Chondrocyte (in vitro differentiated cells): ENCODE measurements around the gene EHMT1. TPM values are rescaled to one million over a fixed set of nuclear protein-coding genes. Genes with fewer than 3 reads are reported as not detected.
A peak's percentile ranks its signal among the peaks of the same experiment; 100 is the strongest.

Experiments
- DNase-seq: peaks from one replicate; pipeline ENCODE4 v3.0.0; 2021; ENCODE audit warnings: mixed read lengths, low spot score
- H3K27ac Mint-ChIP-seq: one replicate; pipeline ENCODE4 v1.8.0; 2021; ENCODE audit warnings: mild to moderate bottlenecking, moderate library complexity, mixed read lengths; ENCODE audit not compliant: unreplicated experiment
- H3K27me3 Mint-ChIP-seq: 2 replicates; pipeline ENCODE4 v1.8.0; 2021; ENCODE audit warnings: low read depth, mixed read lengths
- H3K36me3 Mint-ChIP-seq: 2 replicates; pipeline ENCODE4 v1.8.0; 2021; ENCODE audit warnings: low read depth, mixed read lengths
- H3K4me1 Mint-ChIP-seq: 2 replicates; pipeline ENCODE4 v1.8.0; 2021; ENCODE audit warnings: low read depth, mild to moderate bottlenecking, mixed read lengths
- H3K4me3 Mint-ChIP-seq: one replicate; pipeline ENCODE4 v1.8.0; 2021; ENCODE audit warnings: mild to moderate bottlenecking, moderate library complexity, mixed read lengths; ENCODE audit not compliant: unreplicated experiment
- H3K9me3 Mint-ChIP-seq: 2 replicates; pipeline ENCODE4 v1.8.0; 2021; ENCODE audit warnings: low read depth, mixed read lengths
- CTCF ChIP-seq: fragments of 200-600 bp; sonication (generic); IDR thresholded peaks from 2 replicates; pipeline ENCODE4 v1.5.0; 2021; ENCODE audit warnings: antibody characterized with exemption, mild to moderate bottlenecking, moderate library complexity
- total RNA-seq: library from RNA; stranded (reverse); gene quantifications from 3 replicates; pipeline ENCODE4 v1.2.1, GENCODE V29; 2021

Gene EHMT1
- total RNA-seq, 1 donor from 2014 or later = 61.0 TPM

DNA sequence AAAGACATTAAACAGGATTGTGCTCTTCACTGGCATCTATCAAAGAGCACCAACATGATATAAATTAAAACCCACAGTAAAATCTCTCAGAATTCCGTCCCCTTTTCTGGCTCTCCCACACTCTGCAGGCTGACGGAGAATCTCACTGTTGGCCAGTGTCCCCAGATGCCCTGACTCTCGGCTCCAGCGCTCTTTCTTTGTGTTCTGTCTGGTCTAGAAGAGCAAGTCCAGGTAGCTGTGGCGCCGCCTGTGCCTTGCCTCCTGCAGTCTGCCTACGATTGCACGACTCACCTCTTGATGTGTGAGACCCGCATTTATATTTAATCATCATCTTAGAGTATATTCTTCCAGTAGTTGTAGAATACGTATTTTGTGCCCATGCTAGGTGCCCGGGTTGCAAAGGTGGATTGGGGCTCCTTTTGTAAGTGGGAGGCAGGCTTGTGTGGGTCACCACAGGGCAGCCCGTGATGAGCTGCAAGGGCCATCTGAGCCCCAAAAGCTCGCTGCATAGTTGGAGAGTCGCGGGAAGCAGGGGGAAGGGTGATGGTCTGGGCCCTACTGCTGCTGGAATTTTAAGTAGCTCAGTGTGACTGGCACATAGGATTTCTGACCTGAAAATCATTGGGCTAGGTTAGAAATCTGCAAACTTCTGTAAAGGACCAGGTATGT is 55.6 kb downstream of the EHMT1 start:
- H3K4me3 Mint-ChIP-seq = no peak overlapping the region
- peaks cover 37% of the 10 kb centered on the region for H3K4me1 Mint-ChIP-seq

DNA sequence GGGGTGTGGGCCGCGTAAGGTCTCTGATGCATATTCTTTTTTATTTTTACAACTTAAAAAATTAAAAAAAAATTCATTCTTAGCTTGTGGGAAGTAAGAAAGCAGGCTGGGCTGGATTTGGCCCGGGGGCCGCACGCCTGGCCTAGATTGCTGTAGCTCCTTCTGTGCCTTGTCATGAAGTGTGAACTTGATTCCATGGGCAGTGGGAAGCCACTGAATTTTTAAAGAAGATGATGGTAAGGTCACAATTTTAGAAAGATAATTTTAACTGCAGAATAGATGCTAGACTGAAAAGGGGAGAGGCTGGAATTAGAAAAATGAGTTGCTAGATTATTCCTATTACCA is 56.1 kb downstream of the EHMT1 start:
- Mint-ChIP-seq H3K4me1 (peaks cover 42% of the 10 kb centered on the region), H3K9me3 (no peaks in the 10 kb centered on the region), H3K27ac (peak overlapping the region; percentile 32), H3K27me3 (no peaks in the 10 kb centered on the region), H3K4me3 (no peak overlapping the region), H3K36me3 (peaks cover 4% of the 10 kb centered on the region)
- no peak for TF ChIP-seq CTCF
- peak; percentile 30 for DNase-seq

More for the DNA sequence above, 55.6 kb downstream of the EHMT1 start:
- Mint-ChIP-seq H3K27ac (no peak overlapping the region), H3K27me3 (no peaks in the 10 kb centered on the region), H3K9me3 (no peaks in the 10 kb centered on the region), H3K36me3 (peaks cover 4% of the 10 kb centered on the region)
- DNase-seq = peak; percentile 41
- no peak for TF ChIP-seq CTCF

- H3K36me3 Mint-ChIP-seq = peaks cover 1% of the 10 kb centered on the region
- no peak for TF ChIP-seq CTCF
- no peak overlapping the region for H3K27ac Mint-ChIP-seq
- peaks cover 47% of the 10 kb centered on the region for H3K4me1 Mint-ChIP-seq
- H3K9me3 Mint-ChIP-seq = no peaks in the 10 kb centered on the region
- H3K4me3 Mint-ChIP-seq = no peak overlapping the region
- peak; percentile 20 for DNase-seq
- H3K27me3 Mint-ChIP-seq = no peaks in the 10 kb centered on the region
These were observed 58.2 kb downstream of the EHMT1 start for GRCh38 chr9:137676998-137677397.

DNA sequence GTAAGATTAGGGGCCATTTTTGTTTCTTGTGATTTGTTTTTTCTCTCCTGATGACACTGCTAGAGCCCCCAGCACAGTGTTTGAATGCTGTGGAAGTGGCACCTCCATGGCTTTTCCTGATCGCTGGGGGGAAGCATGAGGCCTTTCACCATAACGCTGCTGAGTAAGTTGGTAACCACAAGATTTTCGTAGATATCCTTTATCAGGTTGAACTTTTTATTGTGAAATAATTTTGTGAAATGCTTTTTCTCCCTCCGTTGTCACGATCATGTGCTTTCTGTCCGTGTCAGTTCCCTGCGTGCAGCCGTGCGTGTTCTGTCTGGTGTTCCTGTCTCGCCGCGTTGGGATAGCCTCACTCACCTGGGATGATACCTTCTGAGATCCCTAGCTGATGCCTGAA is 59.4 kb downstream of the EHMT1 start:
- no peak overlapping the region for H3K27ac Mint-ChIP-seq
- no peak overlapping the region for H3K4me3 Mint-ChIP-seq
- H3K4me1 Mint-ChIP-seq = peaks cover 43% of the 10 kb centered on the region
- DNase-seq = peak; percentile 20
- no peak for TF ChIP-seq CTCF
- H3K9me3 Mint-ChIP-seq = no peaks in the 10 kb centered on the region
- H3K27me3 Mint-ChIP-seq = no peaks in the 10 kb centered on the region
- peaks cover 1% of the 10 kb centered on the region for H3K36me3 Mint-ChIP-seq

DNA sequence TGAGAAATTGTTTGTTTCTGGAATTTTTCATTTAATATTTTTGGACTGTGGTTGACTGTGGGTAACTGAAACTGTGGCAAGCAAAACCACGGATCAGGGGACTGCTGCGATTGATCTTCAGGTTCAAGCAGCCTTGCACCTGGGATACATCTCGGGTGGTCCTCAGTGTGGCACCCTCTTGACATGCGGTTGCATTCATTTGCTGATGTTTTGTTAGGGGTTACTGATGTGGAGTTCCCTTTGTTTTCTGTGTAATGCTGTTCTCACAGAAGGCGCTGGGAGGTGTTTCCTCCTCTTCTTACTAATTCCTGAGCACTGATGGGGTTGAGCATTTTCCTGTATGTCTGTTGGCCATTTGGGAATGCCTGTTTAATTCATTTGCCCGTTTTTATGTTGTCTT is 60.4 kb downstream of the EHMT1 start:
- Mint-ChIP-seq H3K27me3 (no peaks in the 10 kb centered on the region), H3K4me3 (no peak overlapping the region), H3K27ac (no peak overlapping the region), H3K4me1 (peaks cover 33% of the 10 kb centered on the region), H3K36me3 (peaks cover 1% of the 10 kb centered on the region), H3K9me3 (no peaks in the 10 kb centered on the region)
- no peak for TF ChIP-seq CTCF
- no peak for DNase-seq
